GM23338 (cell line): Measurements from ENCODE around the gene MYL5.

ENCODE experiments used
- CREB1 ChIP-seq: fragments of 250-450 bp; sonication (Bioruptor Pico); IDR thresholded peaks from 2 replicates; pipeline ENCODE4 v1.5.0; 2020; ENCODE audit warnings: low read depth, mild to moderate bottlenecking, moderate library complexity
- CTCF ChIP-seq, 2 experiments: fragments of 200-600 bp in 1 of 2; sonication (generic) in 1 of 2; conservative IDR thresholded peaks; 2 replicates each; pipeline versions ENCODE4 v1.5.1 to v1.6.1; 2016 to 2017; ENCODE audit warnings: antibody characterized with exemption in 2 of 2, low read depth in 2 of 2, mild to moderate bottlenecking in 2 of 2, moderate library complexity in 1 of 2
- ETS1 ChIP-seq: IDR thresholded peaks from 2 replicates; pipeline ENCODE4 v1.6.1; 2016; ENCODE audit warnings: antibody characterized with exemption
- EZH2 ChIP-seq: fragments of 200-600 bp; sonication (generic); IDR thresholded peaks from one replicate; pipeline ENCODE4 v1.8.0; 2017; ENCODE audit warnings: antibody characterized with exemption, mild to moderate bottlenecking, low read depth; ENCODE audit not compliant: unreplicated experiment
- EZH2phosphoT487 ChIP-seq: fragments of 200-600 bp; sonication (generic); IDR thresholded peaks from one replicate; pipeline ENCODE4 v1.8.1; 2018; ENCODE audit warnings: antibody characterized with exemption; ENCODE audit not compliant: unreplicated experiment
- JUNB ChIP-seq: IDR thresholded peaks from one replicate; pipeline ENCODE4 v1.6.1; 2016; ENCODE audit warnings: antibody characterized with exemption; ENCODE audit not compliant: unreplicated experiment
- NANOG ChIP-seq: IDR thresholded peaks from 2 replicates; pipeline ENCODE4 v1.6.1; 2016; ENCODE audit warnings: antibody characterized with exemption, borderline replicate concordance
- POLR2AphosphoS5 ChIP-seq: IDR thresholded peaks from 2 replicates; pipeline ENCODE4 v1.6.1; 2016; ENCODE audit warnings: antibody characterized with exemption, low read depth
- REST ChIP-seq: IDR thresholded peaks from one replicate; pipeline ENCODE4 v1.6.1; 2018; ENCODE audit warnings: antibody characterized with exemption; ENCODE audit not compliant: unreplicated experiment
- STAT1 ChIP-seq: IDR thresholded peaks from one replicate; pipeline ENCODE4 v1.6.1; 2016; ENCODE audit warnings: antibody characterized with exemption; ENCODE audit not compliant: unreplicated experiment
- ZNF114 ChIP-seq: fragments of 250-450 bp; sonication (Bioruptor Pico); IDR thresholded peaks from 2 replicates; pipeline ENCODE4 v1.5.0; 2020; ENCODE audit warnings: mild to moderate bottlenecking, moderate library complexity

- TF ChIP-seq CTCF (conservative IDR thresholded peaks at IDR 0.05; ENCODE audit: low read depth in 2 of 2), result no peak; a peak in 1 of 4 replicates
- no peak for TF ChIP-seq EZH2phosphoT487
- TF ChIP-seq POLR2AphosphoS5, result no peak
- TF ChIP-seq ETS1, result no peak
- TF ChIP-seq EZH2, result no peak
- TF ChIP-seq CREB1 (CRISPR knock-in tag), result no peak
- no peak for TF ChIP-seq REST
- TF ChIP-seq JUNB, result no peak
- TF ChIP-seq NANOG, result no peak
- TF ChIP-seq STAT1, result no peak
- no peak for TF ChIP-seq ZNF114 (CRISPR knock-in tag)
Measured at GRCh38 chr4:663046-663437, 11.3 kb upstream of the MYL5 start.
